ENCODE results near the gene ZNF10.

DNA sequence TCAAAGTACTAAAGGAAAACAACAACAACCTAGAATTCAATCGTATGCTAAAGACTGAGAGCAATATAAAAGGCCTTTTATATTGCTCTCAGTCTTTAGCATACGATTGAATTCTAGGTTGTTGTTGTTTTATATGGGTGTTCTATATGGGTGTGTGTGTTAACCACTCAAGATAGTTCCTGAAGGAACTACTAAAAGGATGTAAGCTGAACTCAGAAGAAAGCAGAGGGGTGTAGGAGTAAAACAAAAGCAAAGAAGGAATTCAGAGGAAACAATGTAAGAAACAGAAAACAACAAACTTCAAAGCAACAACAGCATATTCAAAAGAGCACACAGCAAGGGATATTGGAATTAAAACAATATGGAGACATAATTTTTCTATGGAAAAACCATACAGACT, 5.8 kb upstream of the ZNF10 start:
- TF ChIP-seq, protein P1, sequence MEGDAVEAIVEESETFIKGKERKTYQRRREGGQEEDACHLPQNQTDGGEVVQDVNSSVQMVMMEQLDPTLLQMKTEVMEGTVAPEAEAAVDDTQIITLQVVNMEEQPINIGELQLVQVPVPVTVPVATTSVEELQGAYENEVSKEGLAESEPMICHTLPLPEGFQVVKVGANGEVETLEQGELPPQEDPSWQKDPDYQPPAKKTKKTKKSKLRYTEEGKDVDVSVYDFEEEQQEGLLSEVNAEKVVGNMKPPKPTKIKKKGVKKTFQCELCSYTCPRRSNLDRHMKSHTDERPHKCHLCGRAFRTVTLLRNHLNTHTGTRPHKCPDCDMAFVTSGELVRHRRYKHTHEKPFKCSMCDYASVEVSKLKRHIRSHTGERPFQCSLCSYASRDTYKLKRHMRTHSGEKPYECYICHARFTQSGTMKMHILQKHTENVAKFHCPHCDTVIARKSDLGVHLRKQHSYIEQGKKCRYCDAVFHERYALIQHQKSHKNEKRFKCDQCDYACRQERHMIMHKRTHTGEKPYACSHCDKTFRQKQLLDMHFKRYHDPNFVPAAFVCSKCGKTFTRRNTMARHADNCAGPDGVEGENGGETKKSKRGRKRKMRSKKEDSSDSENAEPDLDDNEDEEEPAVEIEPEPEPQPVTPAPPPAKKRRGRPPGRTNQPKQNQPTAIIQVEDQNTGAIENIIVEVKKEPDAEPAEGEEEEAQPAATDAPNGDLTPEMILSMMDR (IDR thresholded peaks at IDR 0.05), result no peak
- TF ChIP-seq POLR2A (IDR thresholded peaks at IDR 0.05), result no peak
